Activated naive CD4-positive, alpha-beta T cell treated with anti-CD3 and anti-CD28 coated beads, Interleukin-2, amount 50 U/mL, for 72 hours (primary cell): ENCODE data around the gene EIF1B. TPM values are rescaled to one million over a fixed set of nuclear protein-coding genes. Genes with fewer than 3 reads are reported as not detected.
"Not testable (repeated sequence)": the region's sequence is repeated elsewhere in the genome, so short reads cannot be mapped to it uniquely, and the experiment has no call there.

Experiments
- ATAC-seq, 2 donors: fragments of 150-1000 bp; cut with Tn5 transposase; 2 replicates each; pipeline ENCODE4 v1.10.0; 2021; ENCODE audit warnings: mild to moderate bottlenecking in 2 of 2, moderate library complexity in 2 of 2
- DNase-seq, 2 donors: peaks; one replicate each; pipeline ENCODE4 v3.0.0; 2021 to 2022; ENCODE audit warnings: low spot score in 2 of 2
- H3K27ac Mint-ChIP-seq, 2 donors: one replicate each; pipeline ENCODE4 v1.8.0; 2022; ENCODE audit warnings: mild to moderate bottlenecking in 2 of 2, mixed read lengths in 2 of 2
- H3K36me3 Mint-ChIP-seq, 2 donors: one replicate each; pipeline ENCODE4 v1.8.0; 2022; ENCODE audit warnings: mixed read lengths in 2 of 2
- H3K9me3 Mint-ChIP-seq, 2 donors: one replicate each; pipeline ENCODE4 v1.8.0; 2022; ENCODE audit warnings: mixed read lengths in 2 of 2
- total RNA-seq, 2 donors: library from RNA; stranded (reverse); gene quantifications; one replicate each; pipeline ENCODE4 v1.2.3, GENCODE V29; 2022

Gene EIF1B
- total RNA-seq = 10 to 100 TPM; 35.4 to 88.2 TPM

DNA sequence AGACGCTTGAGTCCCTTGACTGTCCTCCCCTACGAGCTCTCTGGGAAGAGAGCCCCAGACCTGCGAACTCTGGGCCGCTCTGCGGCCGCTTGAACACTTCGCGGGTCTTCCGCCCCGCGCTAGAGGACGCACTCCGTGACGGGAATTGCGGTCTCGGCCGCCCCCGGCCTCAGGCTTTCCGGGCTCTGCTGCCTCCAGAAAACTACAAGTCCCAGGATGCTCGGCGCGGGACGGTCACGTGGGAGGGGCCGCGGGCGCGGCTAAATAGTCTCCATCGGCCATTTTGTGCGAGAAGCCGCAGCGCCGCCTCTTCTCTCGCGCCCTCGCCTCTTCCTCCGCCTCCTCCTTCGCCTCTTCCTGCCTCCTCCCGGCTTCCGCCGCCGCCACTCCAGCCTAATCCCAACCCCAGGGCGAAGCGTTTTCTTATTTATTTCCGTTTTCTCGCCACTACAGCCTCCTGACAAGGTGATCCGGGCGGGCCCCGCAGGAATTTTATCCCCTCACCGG lies at the start of gene EIF1B:
Gene EIF1B, plus strand, starts transcription at position 290 of the 507 bp plus-strand sequence. CDS start 235 bp downstream, outside the sequence.
- DNase-seq (peak; percentile 98 to 99), ATAC-seq (peak; percentile 91 to 94)
- Mint-ChIP-seq H3K27ac (peak within 1 kb of the TSS; percentile 100), H3K36me3 (peaks cover 25 to 28% of the 10 kb centered on the region in 2 donors), H3K9me3 (no peaks in the 10 kb centered on the region)

DNA sequence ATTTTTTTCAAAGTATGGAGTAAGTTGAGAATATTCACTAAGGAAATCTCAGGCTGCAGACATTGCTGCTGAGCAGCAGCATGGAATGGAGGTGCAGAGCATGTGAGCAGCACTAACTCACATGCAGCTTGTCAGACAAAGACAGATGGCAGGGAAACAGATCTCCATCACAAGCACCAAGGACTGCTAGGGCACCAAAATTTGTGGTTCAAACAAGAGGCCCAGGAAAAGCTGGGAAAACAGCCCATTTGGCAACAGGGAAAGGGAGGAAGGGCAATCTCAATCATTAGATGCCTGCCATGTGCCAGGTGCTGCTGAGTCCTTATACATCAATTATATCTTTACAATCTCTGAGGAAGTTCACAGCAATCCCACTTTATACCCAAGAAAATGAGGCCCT lies 47.2 kb upstream of the EIF1B start:
- no peak for DNase-seq
- no peaks in the 10 kb centered on the region for H3K9me3 Mint-ChIP-seq
- no peaks in the 10 kb centered on the region for H3K36me3 Mint-ChIP-seq
- no peak overlapping the region for H3K27ac Mint-ChIP-seq
- no peak for ATAC-seq

DNA sequence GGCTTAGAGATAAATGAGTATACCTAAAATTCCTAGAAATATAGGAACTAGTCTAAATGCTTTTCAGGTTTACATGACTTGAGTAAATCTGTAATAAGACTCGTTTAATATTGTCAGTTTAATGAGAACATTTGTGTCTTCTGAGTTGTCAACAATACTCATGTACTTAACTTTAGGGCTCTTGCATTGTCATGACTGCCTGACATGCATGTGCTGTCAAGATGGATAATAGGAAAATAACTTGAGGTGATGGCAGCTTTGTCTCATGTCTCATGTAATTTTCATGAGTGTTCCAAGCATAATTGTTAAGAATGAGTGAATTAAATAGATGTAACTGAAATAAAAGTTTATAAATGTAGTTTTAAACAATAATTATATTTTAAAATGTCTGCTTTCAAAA lies 45.1 kb upstream of the EIF1B start:
- H3K27ac Mint-ChIP-seq = no peak overlapping the region
- no peaks in the 10 kb centered on the region for H3K36me3 Mint-ChIP-seq
- DNase-seq (no peak), ATAC-seq (no peak)
- no peaks in the 10 kb centered on the region for H3K9me3 Mint-ChIP-seq

DNA sequence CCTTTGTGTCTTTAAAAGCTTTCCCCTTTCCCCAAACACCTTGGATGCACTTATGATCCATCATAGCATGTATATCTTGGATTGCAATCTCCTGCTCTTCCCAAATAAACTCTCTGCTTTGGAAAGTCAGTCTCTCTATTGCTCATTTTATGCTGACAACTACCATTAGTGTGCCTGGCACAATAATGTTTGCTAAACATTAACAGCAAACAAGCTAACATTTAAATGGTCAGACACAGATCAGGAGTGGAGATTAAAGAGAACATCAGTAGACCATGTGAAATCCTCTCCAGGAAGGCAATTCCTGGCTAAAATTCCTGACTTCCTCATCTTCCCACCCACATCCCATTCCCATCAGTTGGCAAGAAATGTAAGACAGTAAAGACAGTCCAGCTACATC lies 44.3 kb upstream of the EIF1B start:
- no peak for ATAC-seq
- DNase-seq = no peak
- H3K9me3 Mint-ChIP-seq = no peaks in the 10 kb centered on the region
- H3K27ac Mint-ChIP-seq = no peak overlapping the region
- no peaks in the 10 kb centered on the region for H3K36me3 Mint-ChIP-seq

DNA sequence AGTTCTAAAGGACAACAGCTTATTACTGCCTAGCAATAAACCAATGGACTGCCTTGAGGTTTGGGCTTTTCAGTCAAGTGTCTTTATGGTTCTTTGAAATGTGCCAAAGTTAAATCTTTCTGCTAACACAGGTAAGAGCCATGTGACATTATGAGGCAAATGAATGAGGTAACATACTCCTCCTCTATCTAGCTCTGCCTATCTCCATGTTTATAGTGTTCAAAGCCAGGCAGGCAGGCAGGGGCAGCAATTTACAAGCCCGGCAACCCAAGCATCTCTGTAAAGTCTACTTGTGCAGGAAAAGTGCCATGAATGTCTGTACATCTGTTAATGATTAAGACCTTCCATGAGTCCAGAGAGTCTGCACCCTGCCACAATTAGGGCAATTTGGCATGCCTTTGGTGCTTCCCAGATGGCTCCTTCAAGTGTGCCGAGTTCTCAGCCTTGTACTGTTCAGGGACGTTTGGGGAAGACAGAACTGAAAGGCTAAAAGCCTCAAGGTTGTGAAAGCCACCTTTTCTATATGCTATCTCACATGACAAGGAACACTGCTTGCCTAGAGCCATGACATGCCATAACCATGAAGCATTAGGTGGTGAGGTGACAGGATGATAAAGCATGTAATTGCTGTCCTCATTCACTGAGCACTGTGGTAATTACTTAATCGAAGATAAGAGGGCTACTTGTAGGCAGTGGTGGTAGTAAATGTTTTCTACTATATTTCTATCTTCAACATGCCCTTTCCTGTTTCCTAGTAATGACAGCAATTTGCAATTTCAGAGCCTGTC lies 41.4 kb upstream of the EIF1B start:
- no peaks in the 10 kb centered on the region for H3K9me3 Mint-ChIP-seq
- peaks cover 0 to 15% of the 10 kb centered on the region in 2 donors for H3K36me3 Mint-ChIP-seq
- H3K27ac Mint-ChIP-seq = no peak overlapping the region
- ATAC-seq (no peak), DNase-seq (no peak)

DNA sequence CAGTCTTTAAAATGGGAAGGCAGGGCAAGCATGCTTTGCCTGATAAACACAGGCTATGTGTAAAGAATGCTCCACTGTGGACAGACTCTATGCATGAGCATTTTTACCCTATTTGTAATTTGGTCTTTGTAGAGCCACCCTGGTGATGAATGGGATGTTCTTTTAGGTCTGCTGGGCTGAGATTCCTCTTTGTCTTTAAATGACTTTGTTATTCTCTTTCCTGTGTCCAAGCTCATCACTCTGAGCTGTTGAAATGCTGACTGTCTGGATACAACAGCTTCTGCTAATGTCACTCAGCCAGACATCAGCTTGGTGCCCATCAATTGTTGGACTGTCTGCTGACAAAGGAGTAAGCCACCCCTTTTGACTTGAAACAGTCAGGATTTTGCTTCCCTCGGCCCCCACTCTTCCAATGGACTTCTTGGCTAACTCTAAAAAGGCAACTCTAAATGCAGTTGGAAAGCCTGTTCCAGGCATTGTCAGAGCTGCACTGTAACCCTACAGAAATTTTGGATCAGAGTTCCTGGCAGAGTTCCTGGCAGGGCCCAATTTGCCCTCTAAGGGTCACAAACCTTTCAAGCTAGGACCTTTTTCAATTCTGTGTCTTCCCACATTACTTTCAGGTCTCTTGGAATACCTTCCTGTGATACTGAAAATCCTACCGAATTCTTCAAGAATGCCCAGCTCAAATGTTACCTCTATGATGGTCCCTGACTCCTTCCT lies 40.5 kb upstream of the EIF1B start:
- Mint-ChIP-seq H3K27ac (no peak overlapping the region), H3K9me3 (peaks cover under 1% of the 10 kb centered on the region in 2 donors), H3K36me3 (peaks cover 0 to 17% of the 10 kb centered on the region in 2 donors)
- DNase-seq = no peak
- ATAC-seq = no peak

DNA sequence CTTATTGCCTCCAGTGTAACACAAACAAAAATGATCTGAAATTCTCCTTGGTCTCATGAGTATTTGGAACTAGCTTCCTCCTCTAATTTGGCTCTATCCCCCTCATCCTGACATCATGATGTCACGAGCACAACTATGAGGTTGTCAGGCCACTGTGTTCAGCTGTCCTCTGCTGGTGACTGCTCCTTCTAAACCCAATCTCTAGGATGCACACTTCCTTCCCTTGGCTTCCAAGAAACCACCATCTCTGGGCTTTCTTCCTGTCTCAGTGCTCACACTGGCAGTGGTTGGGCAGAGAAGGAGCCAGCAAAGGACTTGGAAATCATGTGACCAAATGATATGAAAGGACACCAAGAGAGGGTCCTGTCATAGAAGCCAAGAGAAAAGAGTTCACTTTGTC lies 30.7 kb upstream of the EIF1B start:
- peaks cover 4 to 5% of the 10 kb centered on the region in 2 donors for H3K9me3 Mint-ChIP-seq
- DNase-seq (no peak), ATAC-seq (no peak)
- H3K36me3 Mint-ChIP-seq = peaks cover 0 to 11% of the 10 kb centered on the region in 2 donors
- no peak overlapping the region for H3K27ac Mint-ChIP-seq

DNA sequence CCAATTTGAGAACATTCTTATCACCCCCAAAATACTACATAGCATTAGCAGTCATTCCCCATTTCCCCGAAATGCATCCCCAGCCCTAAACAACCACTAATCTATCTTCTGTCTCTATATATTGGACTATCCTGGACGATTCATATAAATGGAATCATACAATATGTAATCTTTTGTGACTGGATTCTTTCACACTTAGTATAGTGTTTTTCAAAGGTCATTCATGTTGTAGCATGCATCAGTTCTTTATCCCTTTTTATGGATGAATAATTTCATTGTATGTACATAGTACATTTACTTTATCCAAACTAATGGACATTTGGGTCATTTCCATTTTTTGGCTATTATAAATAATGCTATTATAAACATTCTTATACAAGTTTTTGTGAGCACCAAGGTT lies 27.5 kb upstream of the EIF1B start:
- no peak overlapping the region for H3K27ac Mint-ChIP-seq
- peaks cover 0 to 5% of the 10 kb centered on the region in 2 donors for H3K9me3 Mint-ChIP-seq
- DNase-seq (no peak), ATAC-seq (no peak)
- no peaks in the 10 kb centered on the region for H3K36me3 Mint-ChIP-seq

DNA sequence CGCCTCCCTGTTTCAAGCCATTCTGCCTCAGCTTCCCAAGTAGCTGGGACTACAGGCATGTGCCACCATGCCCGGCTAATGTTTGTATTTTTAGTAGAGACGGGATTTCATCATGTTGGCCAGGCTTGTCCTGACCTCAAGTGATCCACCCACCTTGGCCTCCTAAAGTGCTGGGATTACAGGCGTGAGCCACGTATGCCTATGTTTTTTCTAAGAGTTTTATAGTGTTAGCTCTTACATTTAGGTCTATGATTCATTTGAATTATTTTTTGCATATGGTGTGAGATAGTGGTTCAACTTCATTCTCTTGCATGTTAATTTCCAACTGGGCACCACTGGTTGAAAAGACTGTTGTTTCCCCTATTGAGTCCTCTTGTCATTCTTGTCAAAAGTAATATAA lies 26.4 kb upstream of the EIF1B start:
- not testable (repeated sequence) for H3K27ac Mint-ChIP-seq, H3K9me3 Mint-ChIP-seq, DNase-seq, H3K36me3 Mint-ChIP-seq, ATAC-seq

DNA sequence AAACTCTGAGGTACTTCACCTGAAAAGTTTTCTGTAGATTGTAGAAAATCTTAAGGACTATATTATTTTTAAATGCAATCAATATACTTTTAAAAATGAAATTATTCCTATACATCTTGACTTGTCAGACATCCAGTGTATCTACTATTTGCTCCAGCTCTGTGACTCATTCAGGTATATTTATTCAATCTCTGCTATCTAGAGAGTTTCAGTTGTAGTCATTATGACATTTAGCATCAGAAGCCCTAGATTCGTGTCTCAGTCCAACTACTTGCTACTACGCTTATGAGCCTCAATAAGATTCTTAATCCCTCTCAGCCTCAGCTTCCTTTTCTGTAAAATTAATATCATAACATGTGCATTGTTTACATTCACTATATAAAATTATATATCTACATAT lies 22.3 kb upstream of the EIF1B start:
- ATAC-seq (peak in 1 of 2 donors; percentile 26), DNase-seq (no peak)
- H3K27ac Mint-ChIP-seq = no peak overlapping the region
- H3K36me3 Mint-ChIP-seq = peaks cover 12 to 25% of the 10 kb centered on the region in 2 donors
- H3K9me3 Mint-ChIP-seq = peaks cover 0 to 5% of the 10 kb centered on the region in 2 donors

DNA sequence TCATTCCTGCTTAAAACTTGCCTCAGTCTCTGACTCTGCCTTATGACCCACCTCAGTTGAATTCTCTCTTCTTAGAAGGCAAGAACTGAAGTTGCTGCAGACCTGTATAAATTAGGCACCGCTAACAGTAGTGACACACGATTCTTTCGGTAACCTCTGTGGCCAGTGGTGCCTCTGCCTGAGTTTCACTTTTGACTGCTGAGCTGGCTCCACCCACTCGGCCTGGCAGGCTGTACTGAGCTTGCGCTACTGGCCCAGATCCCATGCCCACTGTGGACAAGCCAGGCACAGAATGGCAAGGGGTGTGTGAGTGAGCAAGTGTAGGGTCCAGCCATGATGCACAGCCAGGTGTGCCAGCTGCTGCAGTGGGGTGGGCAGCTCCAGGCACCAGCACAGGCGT lies 19.1 kb upstream of the EIF1B start:
- ATAC-seq = peak in 1 of 2 donors; percentile 53
- DNase-seq = no peak
- no peak overlapping the region for H3K27ac Mint-ChIP-seq
- H3K9me3 Mint-ChIP-seq = peaks cover 0 to 5% of the 10 kb centered on the region in 2 donors
- peaks cover 12 to 30% of the 10 kb centered on the region in 2 donors for H3K36me3 Mint-ChIP-seq

DNA sequence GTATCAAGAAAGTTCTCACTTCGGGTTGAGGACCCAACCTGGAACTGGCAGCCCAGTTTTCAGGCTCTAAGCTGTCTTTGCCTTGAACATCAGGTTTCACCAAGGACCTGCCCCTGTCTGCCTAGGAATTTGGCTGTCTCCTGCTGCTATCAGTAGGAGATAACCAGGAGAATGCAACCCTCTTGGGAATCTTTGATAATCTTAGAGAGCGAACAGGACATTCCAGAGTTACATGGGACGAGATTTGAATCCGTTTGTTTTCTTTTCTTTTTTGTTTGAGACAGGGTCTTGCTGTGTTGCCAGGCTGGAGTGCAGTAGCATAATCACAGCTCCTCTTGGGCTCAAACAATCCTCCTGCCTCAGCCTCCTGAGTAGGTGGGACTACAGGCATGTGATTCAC lies 18.0 kb upstream of the EIF1B start:
- ATAC-seq (no peak), DNase-seq (no peak)
- Mint-ChIP-seq H3K36me3 (peaks cover 12 to 30% of the 10 kb centered on the region in 2 donors), H3K27ac (no peak overlapping the region), H3K9me3 (no peaks in the 10 kb centered on the region)

DNA sequence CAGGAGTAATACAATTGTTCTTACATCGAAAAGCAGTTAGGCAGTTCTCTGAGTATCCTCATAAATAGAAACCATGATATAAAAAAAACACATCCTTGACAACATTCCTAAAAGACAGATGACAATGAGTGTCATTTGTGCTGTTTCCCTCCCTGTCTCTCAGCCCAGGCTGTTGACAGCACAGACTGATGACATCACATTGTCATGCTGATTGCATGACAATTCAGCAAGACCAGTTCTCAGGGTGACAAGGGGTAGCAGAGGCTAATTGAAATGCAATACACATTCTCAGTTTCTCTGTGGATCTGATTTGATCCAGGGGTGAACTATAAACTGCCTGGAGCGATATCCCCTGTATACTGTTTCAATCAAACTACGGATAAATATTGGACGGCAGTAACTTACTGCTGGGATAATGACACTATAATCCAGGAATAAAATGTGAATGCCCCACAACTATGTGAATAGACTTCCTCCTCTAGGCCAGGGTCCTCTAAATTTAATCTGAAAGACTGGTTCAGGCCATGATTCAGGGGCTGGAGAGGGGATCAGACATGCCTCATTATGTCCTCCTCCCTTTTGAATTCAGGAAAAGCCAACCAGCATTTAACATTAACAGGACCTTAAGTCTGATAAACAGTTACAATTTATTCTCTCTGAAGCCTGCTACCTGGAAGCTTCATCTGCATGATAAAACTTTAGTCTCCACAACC lies 16.7 kb upstream of the EIF1B start:
- Mint-ChIP-seq H3K27ac (no peak overlapping the region), H3K9me3 (no peaks in the 10 kb centered on the region), H3K36me3 (peaks cover 12 to 30% of the 10 kb centered on the region in 2 donors)
- ATAC-seq (no peak), DNase-seq (no peak)

DNA sequence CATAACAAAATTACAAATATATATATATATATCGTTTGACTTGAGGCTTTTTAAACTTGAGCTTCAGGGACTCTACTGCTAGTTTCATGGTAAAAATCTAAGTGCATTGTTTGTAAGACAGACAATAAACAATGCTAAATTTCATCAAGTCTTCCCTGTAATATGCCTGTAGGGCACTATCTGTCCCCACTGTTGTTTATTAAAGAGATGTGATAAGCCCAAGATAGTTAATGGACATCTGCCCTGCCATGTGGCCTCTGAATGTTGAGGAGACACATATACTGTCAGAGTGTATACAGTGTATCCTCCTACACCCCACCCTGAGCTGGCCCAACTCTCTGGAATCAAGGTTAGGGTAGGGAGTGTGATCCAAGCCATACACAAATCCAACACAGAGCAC lies 15.1 kb upstream of the EIF1B start:
- no peak for DNase-seq
- no peaks in the 10 kb centered on the region for H3K9me3 Mint-ChIP-seq
- ATAC-seq = no peak
- peaks cover 12 to 29% of the 10 kb centered on the region in 2 donors for H3K36me3 Mint-ChIP-seq
- no peak overlapping the region for H3K27ac Mint-ChIP-seq

DNA sequence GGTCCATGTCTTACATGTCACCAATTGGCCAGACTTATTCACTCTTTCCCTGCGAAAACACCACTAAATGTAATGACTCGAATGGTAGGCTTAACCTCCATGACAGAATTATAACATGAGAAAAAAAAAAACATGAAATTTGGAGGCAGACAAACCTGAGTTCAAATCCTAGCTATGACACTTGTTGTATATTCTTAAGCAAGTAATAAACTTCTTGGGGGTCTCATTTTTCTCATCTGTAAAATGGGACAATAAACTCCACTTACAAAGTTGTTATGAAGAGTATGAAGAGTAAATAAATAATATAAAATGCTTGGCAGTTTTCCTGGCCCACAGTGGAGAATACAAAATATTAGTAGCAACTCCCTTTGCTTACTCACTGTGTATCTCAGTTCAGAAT lies 11.4 kb upstream of the EIF1B start:
- Mint-ChIP-seq H3K9me3 (no peaks in the 10 kb centered on the region), H3K27ac (no peak overlapping the region), H3K36me3 (peaks cover 0 to 12% of the 10 kb centered on the region in 2 donors)
- no peak for ATAC-seq
- DNase-seq = no peak

DNA sequence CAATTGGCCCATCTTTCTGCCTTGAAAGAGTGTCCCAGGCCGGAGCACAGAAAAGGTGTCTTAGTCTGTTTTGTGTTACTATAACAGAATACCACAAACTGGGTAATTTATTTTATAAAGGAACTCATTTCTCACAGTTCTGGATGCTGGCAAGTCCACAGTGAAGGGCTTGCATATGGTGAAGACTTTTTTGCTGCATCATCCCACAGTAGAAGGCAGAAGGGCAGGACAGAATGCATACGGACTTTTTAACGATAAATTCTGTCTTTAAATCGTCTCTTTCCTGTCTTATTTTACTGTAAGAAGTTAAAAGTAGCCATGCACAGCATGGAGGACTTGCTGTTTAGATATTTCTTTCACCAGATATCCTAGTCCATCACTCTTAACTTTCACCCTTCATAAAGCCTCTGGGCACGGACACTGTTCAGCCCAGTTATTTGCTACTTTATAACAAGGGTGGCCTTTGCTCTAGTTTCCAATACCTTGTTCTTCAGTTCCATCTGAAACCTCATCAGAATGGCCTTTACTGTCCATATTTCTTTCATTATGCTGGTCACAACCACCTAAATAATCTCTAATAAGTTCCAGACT lies 10.3 kb upstream of the EIF1B start:
- ATAC-seq = no peak
- no peak for DNase-seq
- H3K9me3 Mint-ChIP-seq = no peaks in the 10 kb centered on the region
- H3K27ac Mint-ChIP-seq = no peak overlapping the region
- H3K36me3 Mint-ChIP-seq = peaks cover 0 to 12% of the 10 kb centered on the region in 2 donors
